Right lobe of liver (tissue), 4 donors: ENCODE measurements around the gene RPEL1.

ENCODE experiments used
- CTCF ChIP-seq, 4 donors: fragments of 200-600 bp in 3 of 4; fragments of 450-650 bp in 1 of 4; IDR thresholded peaks; one replicate each; pipeline versions ENCODE4 v1.5.1 to v1.8.0; 2016 to 2022; ENCODE audit warnings: antibody characterized with exemption in 4 of 4, mild to moderate bottlenecking in 2 of 4
- POLR2A ChIP-seq: fragments of 450-650 bp; IDR thresholded peaks from one replicate; pipeline ENCODE4 v1.6.1; 2017; ENCODE audit warnings: antibody characterized with exemption, mild to moderate bottlenecking
- donor health status: DM: no; HTN: no; CAD: no.
- donor health status: DM: no; HTN: no; CAD: no.
- donor health status: DM: no; HTN: yes; CAD: no.

- TF ChIP-seq CTCF (IDR thresholded peaks at IDR 0.05) = no peak
- no peak for TF ChIP-seq POLR2A
Observed at GRCh38 chr10:103257812-103258211, 12.1 kb downstream of the RPEL1 start.
